Measurements from ENCODE around the gene ATG10. TPM values are rescaled to one million over a fixed set of nuclear protein-coding genes. Genes with fewer than 3 reads are reported as not detected.

Gene ATG10
- total and polyA plus RNA-seq, 2 of the 8 experiments (the other 6 are each of a cell fraction or from before 2014, with no cell fraction given) = 3.7 to 8.8 TPM

GRCh38 chr5:82277987-82278710 lies 306.3 kb downstream of the ATG10 start, which contains the start of gene RPS23 (continued):
- TF ChIP-seq CTCF (IDR thresholded peaks at IDR 0.05; ENCODE audit: control extremely low read depth in 1 of 3, insufficient read depth in 1 of 3, low read depth in 1 of 3, low read length in 3 of 3) (no peak), RNF2 (IDR thresholded peaks at IDR 0.05; ENCODE audit: borderline replicate concordance, low read depth, low read length, missing control alignments, poor library complexity, severe bottlenecking) (no peak), ATF3 (IDR thresholded peaks at IDR 0.05; ENCODE audit: insufficient read depth, low read depth, low read length) (no peak), RAD21 (IDR thresholded peaks at IDR 0.05 in 1 of 2, conservative IDR thresholded peaks at IDR 0.05 in 1 of 2; ENCODE audit: low read depth in 2 of 2, low read length in 2 of 2) (no peak), JUND (IDR thresholded peaks at IDR 0.05; ENCODE audit: low read length) (no peak), SP4 (IDR thresholded peaks at IDR 0.05; ENCODE audit: low read length) (peak; percentile 99), HDAC2 (IDR thresholded peaks at IDR 0.05; ENCODE audit: borderline replicate concordance in 1 of 2, low read depth in 2 of 2, low read length in 2 of 2) (no peak), PHF8 (conservative IDR thresholded peaks at IDR 0.05; ENCODE audit: low read depth, low read length) (peak; percentile 87), RXRA (IDR thresholded peaks at IDR 0.05; ENCODE audit: insufficient read depth, low read depth, low read length) (no peak), EGR1 (IDR thresholded peaks at IDR 0.05; ENCODE audit: borderline replicate concordance, low read depth, low read length) (no peak), FOSL1 (IDR thresholded peaks at IDR 0.05; ENCODE audit: insufficient read depth, low read depth, low read length) (no peak), NANOG (IDR thresholded peaks at IDR 0.05; ENCODE audit: insufficient read depth, low read depth, low read length, poor library complexity, severe bottlenecking) (peak; percentile 14), JUN (IDR thresholded peaks at IDR 0.05; ENCODE audit: low read depth, low read length) (no peak), POLR2A (IDR thresholded peaks at IDR 0.05; ENCODE audit: control extremely low read depth in 1 of 2, low read depth in 2 of 2, low read length in 2 of 2) (peak; percentile 89 to 95; a peak in 2 of 3 replicates), E2F6 (IDR thresholded peaks at IDR 0.05) (peak; percentile 51; the same call in 1 of the 2 replicates), HDAC6 (IDR thresholded peaks at IDR 0.05; ENCODE audit: low read depth, low read length) (no peak), RBBP5 (IDR thresholded peaks at IDR 0.05; ENCODE audit: borderline replicate concordance, low read depth, low read length) (0 out of 2 replicates have a peak, but pooled peaks have one; percentile 37), NRF1 (IDR thresholded peaks at IDR 0.05; ENCODE audit: low read depth, low read length) (peak; percentile 49), KDM5A (IDR thresholded peaks at IDR 0.05; ENCODE audit: low read length) (no peak; the same call in 1 of the 2 replicates)

Measured in H1 (cell line).